Activated CD8-positive, alpha-beta T cell treated with anti-CD3 and anti-CD28 coated beads for 36 hours (primary cell): Measurements from ENCODE around the gene RTL3. TPM values are rescaled to one million over a fixed set of nuclear protein-coding genes. Genes with fewer than 3 reads are reported as not detected.
A peak's percentile ranks its signal among the peaks of the same experiment; 100 is the strongest.

Source experiments
- ATAC-seq: fragments of 200-7000 bp; cut with Tn5 transposase; one replicate; pipeline ENCODE4 v1.10.0; 2021; ENCODE audit warnings: mild to moderate bottlenecking, moderate library complexity
- CTCF ChIA-PET: fragments of 350-600 bp; sonication (Branson Sonifier 250); formaldehyde crosslinking; loops from one replicate; lab custom pipeline; 2021; ENCODE audit warnings: antibody characterized with exemption; lab: Charles Lee
- POLR2A ChIA-PET: fragments of 350-600 bp; sonication (Branson Sonifier 250); formaldehyde crosslinking; loops from one replicate; lab custom pipeline; 2021; ENCODE audit warnings: antibody characterized with exemption; lab: Charles Lee
- DNase-seq: peaks from one replicate; pipeline ENCODE4 v3.0.0-alpha.2; 2020
- H3K27ac Mint-ChIP-seq: one replicate; pipeline ENCODE4 v1.8.0; 2021; ENCODE audit warnings: mild to moderate bottlenecking, mixed read lengths
- H3K27me3 Mint-ChIP-seq: one replicate; pipeline ENCODE4 v1.8.0; 2021; ENCODE audit warnings: mixed read lengths
- H3K36me3 Mint-ChIP-seq: one replicate; pipeline ENCODE4 v1.8.0; 2021; ENCODE audit warnings: low read depth, mixed read lengths
- H3K4me1 Mint-ChIP-seq: one replicate; pipeline ENCODE4 v1.8.0; 2021; ENCODE audit warnings: low read depth, mixed read lengths
- H3K4me3 Mint-ChIP-seq: one replicate; pipeline ENCODE4 v1.8.0; 2021; ENCODE audit warnings: mild to moderate bottlenecking, moderate library complexity, mixed read lengths
- H3K9me3 Mint-ChIP-seq: one replicate; pipeline ENCODE4 v1.8.0; 2021; ENCODE audit warnings: mixed read lengths
- CTCF ChIP-seq: fragments of 200-600 bp; IDR thresholded peaks from one replicate; pipeline ENCODE4 v1.8.0; 2022; ENCODE audit warnings: antibody characterized with exemption, mild to moderate bottlenecking
- intact Hi-C: fragments of 100-400 bp; cut with micrococcal nuclease; formaldehyde crosslinking; loops from one replicate; pipeline ENCODE4 v1.10.0; 2022
- total RNA-seq, 2 experiments: library from RNA; stranded (reverse); gene quantifications; one replicate each; pipeline ENCODE4 v1.2.3, GENCODE V29; 2021

The RTL3 gene, protein sequence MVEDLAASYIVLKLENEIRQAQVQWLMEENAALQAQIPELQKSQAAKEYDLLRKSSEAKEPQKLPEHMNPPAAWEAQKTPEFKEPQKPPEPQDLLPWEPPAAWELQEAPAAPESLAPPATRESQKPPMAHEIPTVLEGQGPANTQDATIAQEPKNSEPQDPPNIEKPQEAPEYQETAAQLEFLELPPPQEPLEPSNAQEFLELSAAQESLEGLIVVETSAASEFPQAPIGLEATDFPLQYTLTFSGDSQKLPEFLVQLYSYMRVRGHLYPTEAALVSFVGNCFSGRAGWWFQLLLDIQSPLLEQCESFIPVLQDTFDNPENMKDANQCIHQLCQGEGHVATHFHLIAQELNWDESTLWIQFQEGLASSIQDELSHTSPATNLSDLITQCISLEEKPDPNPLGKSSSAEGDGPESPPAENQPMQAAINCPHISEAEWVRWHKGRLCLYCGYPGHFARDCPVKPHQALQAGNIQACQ
- not detected for total RNA-seq

GRCh38 chrX:78658845-78659744, at the start of gene RTL3:
RTL3 (minus strand) TSS chrX:78659328; CDS start chrX:78658420, 908 bp downstream.
- H3K36me3 Mint-ChIP-seq = no peaks in the 10 kb centered on the region
- no peak for ATAC-seq
- TF ChIP-seq CTCF = no peak
- DNase-seq = no peak
- H3K27ac Mint-ChIP-seq = no peak within 1 kb of the TSS
- H3K9me3 Mint-ChIP-seq = no peaks in the 10 kb centered on the region
- ChIA-PET POLR2A (interaction anchor here (0.7 kb wide), 1 partner anchor 299 kb away, joined by 3 read pairs; no protein-coding TSS in a partner anchor), CTCF (interaction anchor here (1.0 kb wide), 1 partner anchor 85 kb away, joined by 3 read pairs; no protein-coding TSS in a partner anchor)
- no peaks in the 10 kb centered on the region for H3K27me3 Mint-ChIP-seq
- H3K4me3 Mint-ChIP-seq = no peak within 1 kb of the TSS
- intact Hi-C loops = no loop called here
- peaks cover 15% of the 10 kb centered on the region for H3K4me1 Mint-ChIP-seq

- ChIA-PET CTCF (interaction anchor here (1.4 kb wide), 1 partner anchor 704 kb away, joined by 3 read pairs; no protein-coding TSS in a partner anchor), POLR2A (no interaction called here)
- no peaks in the 10 kb centered on the region for H3K9me3 Mint-ChIP-seq
- H3K36me3 Mint-ChIP-seq = no peaks in the 10 kb centered on the region
- H3K4me3 Mint-ChIP-seq = no peak overlapping the region
- H3K27me3 Mint-ChIP-seq = no peaks in the 10 kb centered on the region
- ATAC-seq (no peak), DNase-seq (no peak)
- H3K27ac Mint-ChIP-seq = no peak overlapping the region
- intact Hi-C loops = no loop called here
- no peaks in the 10 kb centered on the region for H3K4me1 Mint-ChIP-seq
- TF ChIP-seq CTCF = no peak
Observed at GRCh38 chrX:78708816-78709215, 49.7 kb upstream of the RTL3 start.

- DNase-seq (peak; percentile 1), ATAC-seq (no peak)
- intact Hi-C loops = no loop called here
- H3K4me3 Mint-ChIP-seq = no peak overlapping the region
- H3K9me3 Mint-ChIP-seq = no peaks in the 10 kb centered on the region
- CTCF ChIA-PET = interaction anchor here (1.4 kb wide), 1 partner anchor 704 kb away, joined by 3 read pairs; no protein-coding TSS in a partner anchor
- POLR2A ChIA-PET = no interaction called here
- TF ChIP-seq CTCF = no peak
- H3K27me3 Mint-ChIP-seq = no peaks in the 10 kb centered on the region
- no peak overlapping the region for H3K27ac Mint-ChIP-seq
- no peaks in the 10 kb centered on the region for H3K36me3 Mint-ChIP-seq
- no peaks in the 10 kb centered on the region for H3K4me1 Mint-ChIP-seq
Observed at GRCh38 chrX:78708262-78708661, 49.1 kb upstream of the RTL3 start.

DNA sequence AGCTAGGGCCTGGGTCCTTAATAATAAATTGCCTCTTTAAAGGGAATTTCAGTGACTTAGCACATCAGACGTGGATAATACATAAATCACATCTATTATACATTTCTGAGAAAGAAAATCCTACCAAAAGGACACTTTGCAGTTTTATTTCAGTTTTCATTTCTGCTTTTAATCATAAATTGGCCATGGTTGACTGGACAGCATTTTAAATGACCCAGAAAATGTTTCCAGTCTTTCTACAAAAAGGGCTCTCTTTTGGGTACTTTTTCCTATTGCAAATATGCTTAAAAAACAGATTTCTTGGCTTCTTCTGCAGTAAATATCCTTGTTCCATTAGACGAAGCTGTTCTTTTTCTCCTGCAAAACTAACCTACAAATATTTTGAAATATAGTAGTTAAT, 46.9 kb upstream of the RTL3 start:
- H3K4me1 Mint-ChIP-seq = no peaks in the 10 kb centered on the region
- no peaks in the 10 kb centered on the region for H3K9me3 Mint-ChIP-seq
- H3K27me3 Mint-ChIP-seq = no peaks in the 10 kb centered on the region
- no peaks in the 10 kb centered on the region for H3K36me3 Mint-ChIP-seq
- no peak overlapping the region for H3K4me3 Mint-ChIP-seq
- no peak for TF ChIP-seq CTCF
- ATAC-seq = no peak
- ChIA-PET POLR2A (no interaction called here), CTCF (no interaction called here)
- H3K27ac Mint-ChIP-seq = no peak overlapping the region
- no peak for DNase-seq
- intact Hi-C loops = no loop called here
